Measurements from ENCODE around the gene FSTL5. TPM values are rescaled to one million over a fixed set of nuclear protein-coding genes. Genes with fewer than 3 reads are reported as not detected.
A peak's percentile ranks its signal among the peaks of the same experiment; 100 is the strongest.

FSTL5 gene
- total and polyA plus RNA-seq, 10 of the 15 experiments (the other 5 are each of a cell fraction or from before 2014, with no cell fraction given), result 0.04 to 2.4 (median 0.08) TPM; not detected in 4

GRCh38 chr4:161604516-161605300 is 559.1 kb downstream of the FSTL5 start (continued):
- TF ChIP-seq HDAC2 (IDR thresholded peaks at IDR 0.05) (no peak), IRF3 (IDR thresholded peaks at IDR 0.05) (no peak), GABPA (IDR thresholded peaks at IDR 0.05; ENCODE audit: low read depth) (no peak), POLR2AphosphoS5 (IDR thresholded peaks at IDR 0.05; ENCODE audit: low read length) (no peak), CEBPZ (IDR thresholded peaks at IDR 0.05; ENCODE audit: low read depth, low read length) (no peak), HDAC6 (IDR thresholded peaks at IDR 0.05; ENCODE audit: unreplicated experiment) (no peak), CBFB (IDR thresholded peaks at IDR 0.05; ENCODE audit: low read depth) (no peak), FOS (IDR thresholded peaks at IDR 0.05; ENCODE audit: borderline replicate concordance, extremely low read depth, insufficient read length) (no peak), ZNF274 (IDR thresholded peaks at IDR 0.05; ENCODE audit: insufficient read depth, insufficient read length) (no peak), BMI1 (IDR thresholded peaks at IDR 0.05; ENCODE audit: borderline replicate concordance) (no peak), HSF1 (IDR thresholded peaks at IDR 0.05; ENCODE audit: low read depth, low read length) (no peak), BRCA1 (IDR thresholded peaks at IDR 0.05; ENCODE audit: low read depth, low read length) (no peak), IKZF2 (IDR thresholded peaks at IDR 0.05) (peak; percentile 24 to 50; a peak in 3 of 4 replicates), USF2 (IDR thresholded peaks at IDR 0.05; ENCODE audit: borderline replicate concordance, low read depth, low read length) (no peak), NFYA (IDR thresholded peaks at IDR 0.05; ENCODE audit: borderline replicate concordance, low read depth, low read length) (no peak), ELK1 (IDR thresholded peaks at IDR 0.05; ENCODE audit: low read depth, low read length) (no peak), IRF4 (IDR thresholded peaks at IDR 0.05; ENCODE audit: low read depth, low read length) (0 out of 2 replicates have a peak, but pooled peaks have one; percentile 8), RBBP5 (conservative IDR thresholded peaks at IDR 0.05) (no peak), ZNF217 (IDR thresholded peaks at IDR 0.05) (no peak), HCFC1 (IDR thresholded peaks at IDR 0.05; ENCODE audit: low read length) (no peak)

Data from GM12878 (cell line).